Parathyroid adenoma (tissue), 2 donors: ENCODE measurements around the gene LCE5A.
"Not testable (repeated sequence)": the region's sequence is repeated elsewhere in the genome, so short reads cannot be mapped to it uniquely, and the experiment has no call there.

Experiments used
- H2AFZ ChIP-seq: fragments of 300-600 bp; sonication (generic); one replicate; pipeline ENCODE4 v1.7.0; 2017; ENCODE audit warnings: antibody characterized with exemption, mild to moderate bottlenecking
- H3K27ac ChIP-seq: fragments of 300-600 bp; sonication (generic); one replicate; pipeline ENCODE4 v1.7.0; 2017
- H3K27me3 ChIP-seq: fragments of 300-600 bp; sonication (generic); one replicate; pipeline ENCODE4 v1.7.0; 2017; ENCODE audit warnings: low read length; ENCODE audit not compliant: control insufficient read depth, insufficient read depth
- H3K36me3 ChIP-seq: fragments of 300-600 bp; sonication (generic); one replicate; pipeline ENCODE4 v1.7.0; 2017; ENCODE audit warnings: low read length; ENCODE audit not compliant: control insufficient read depth, insufficient read depth
- H3K4me1 ChIP-seq: fragments of 300-600 bp; sonication (generic); one replicate; pipeline ENCODE4 v1.7.0; 2017; ENCODE audit warnings: control low read depth
- H3K4me2 ChIP-seq: fragments of 300-600 bp; sonication (generic); one replicate; pipeline ENCODE4 v1.7.0; 2017; ENCODE audit warnings: low read length
- H3K4me3 ChIP-seq: fragments of 300-600 bp; sonication (generic); one replicate; pipeline ENCODE4 v1.7.0; 2017; ENCODE audit warnings: low read depth, low read length
- H3K79me2 ChIP-seq: fragments of 300-600 bp; sonication (generic); one replicate; pipeline ENCODE4 v1.7.0; 2017; ENCODE audit warnings: control low read depth
- H3K9ac ChIP-seq: fragments of 300-600 bp; sonication (generic); one replicate; pipeline ENCODE4 v1.7.0; 2017; ENCODE audit warnings: mild to moderate bottlenecking
- H3K9me3 ChIP-seq: fragments of 300-600 bp; sonication (generic); one replicate; pipeline ENCODE4 v1.7.0; 2017; ENCODE audit warnings: low read length; ENCODE audit not compliant: control insufficient read depth
- TF ChIP-seq, protein P1 (sequence below): fragments of 300-600 bp; sonication (generic); IDR thresholded peaks from one replicate; pipeline ENCODE4 v1.7.0; 2017; ENCODE audit warnings: antibody characterized with exemption, mild to moderate bottlenecking
- donor health status: primary hyperparathyroidism.

The LCE5A gene

DNA sequence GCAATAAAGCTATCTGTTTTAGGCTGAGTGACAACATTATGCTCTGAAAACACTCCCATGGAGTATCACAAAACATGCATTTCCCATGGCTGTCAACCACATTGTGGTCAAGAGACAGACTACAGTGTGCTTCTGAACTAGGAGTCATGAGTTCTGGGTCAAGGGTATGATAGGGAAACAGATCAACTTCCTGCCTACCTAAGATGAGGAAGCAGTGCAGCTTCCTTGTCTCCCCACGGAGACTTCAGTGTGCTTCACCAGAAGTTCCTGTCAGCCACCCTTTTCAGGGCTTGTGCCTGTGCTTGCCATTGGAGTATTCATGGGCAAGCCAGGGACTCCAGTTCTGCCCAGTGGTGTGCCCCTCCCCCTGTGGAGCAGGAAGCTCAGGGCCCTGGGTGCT, 36.1 kb downstream of the LCE5A start:
- H3K4me3 ChIP-seq, result no peak overlapping the region
- no peaks in the 10 kb centered on the region for H3K27me3 ChIP-seq
- H3K4me1 ChIP-seq, result no peaks in the 10 kb centered on the region
- no peaks in the 10 kb centered on the region for H3K36me3 ChIP-seq
- no peak overlapping the region for H3K4me2 ChIP-seq
- TF ChIP-seq, protein P1, sequence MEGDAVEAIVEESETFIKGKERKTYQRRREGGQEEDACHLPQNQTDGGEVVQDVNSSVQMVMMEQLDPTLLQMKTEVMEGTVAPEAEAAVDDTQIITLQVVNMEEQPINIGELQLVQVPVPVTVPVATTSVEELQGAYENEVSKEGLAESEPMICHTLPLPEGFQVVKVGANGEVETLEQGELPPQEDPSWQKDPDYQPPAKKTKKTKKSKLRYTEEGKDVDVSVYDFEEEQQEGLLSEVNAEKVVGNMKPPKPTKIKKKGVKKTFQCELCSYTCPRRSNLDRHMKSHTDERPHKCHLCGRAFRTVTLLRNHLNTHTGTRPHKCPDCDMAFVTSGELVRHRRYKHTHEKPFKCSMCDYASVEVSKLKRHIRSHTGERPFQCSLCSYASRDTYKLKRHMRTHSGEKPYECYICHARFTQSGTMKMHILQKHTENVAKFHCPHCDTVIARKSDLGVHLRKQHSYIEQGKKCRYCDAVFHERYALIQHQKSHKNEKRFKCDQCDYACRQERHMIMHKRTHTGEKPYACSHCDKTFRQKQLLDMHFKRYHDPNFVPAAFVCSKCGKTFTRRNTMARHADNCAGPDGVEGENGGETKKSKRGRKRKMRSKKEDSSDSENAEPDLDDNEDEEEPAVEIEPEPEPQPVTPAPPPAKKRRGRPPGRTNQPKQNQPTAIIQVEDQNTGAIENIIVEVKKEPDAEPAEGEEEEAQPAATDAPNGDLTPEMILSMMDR, result no peak
- no peaks in the 10 kb centered on the region for H3K79me2 ChIP-seq
- H3K9ac ChIP-seq, result no peak overlapping the region
- H3K9me3 ChIP-seq, result no peaks in the 10 kb centered on the region
- no peak overlapping the region for H2AFZ ChIP-seq
- no peak overlapping the region for H3K27ac ChIP-seq

DNA sequence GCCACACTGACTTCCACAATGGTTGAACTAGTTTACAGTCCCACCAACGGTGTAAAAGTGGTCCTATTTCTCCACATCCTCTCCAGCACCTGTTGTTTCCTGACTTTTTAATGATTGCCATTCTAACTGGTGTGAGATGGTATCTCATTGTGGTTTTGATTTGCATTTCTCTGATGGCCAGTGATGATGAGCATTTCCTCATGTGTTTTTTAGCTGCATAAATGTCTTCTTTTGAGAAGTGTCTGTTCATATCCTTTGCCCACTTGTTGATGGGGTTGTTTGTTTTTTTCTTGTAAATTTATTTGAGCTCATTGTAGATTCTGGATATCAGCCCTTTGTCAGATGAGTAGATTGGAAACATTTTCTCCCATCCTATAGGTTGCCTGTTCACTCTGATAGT, 37.8 kb downstream of the LCE5A start:
- H3K36me3 ChIP-seq, H3K27ac ChIP-seq, H3K27me3 ChIP-seq, H3K9ac ChIP-seq, H3K79me2 ChIP-seq, H3K4me2 ChIP-seq, H2AFZ ChIP-seq, H3K4me1 ChIP-seq, H3K4me3 ChIP-seq, H3K9me3 ChIP-seq: not testable (repeated sequence)
